Stimulated activated CD8-positive, alpha-beta memory T cell treated with anti-CD3 and anti-CD28 coated beads, Interleukin-12 subunit alpha, Interleukin-12 subunit beta, amount 100 ng/mL, for 24 hours (primary cell): ENCODE data around the gene SEMA5B.

Experiments used
- DNase-seq: peaks from one replicate; pipeline ENCODE4 v3.0.0-alpha.2; 2020; ENCODE audit errors: extremely low read depth

The SEMA5B gene

DNA sequence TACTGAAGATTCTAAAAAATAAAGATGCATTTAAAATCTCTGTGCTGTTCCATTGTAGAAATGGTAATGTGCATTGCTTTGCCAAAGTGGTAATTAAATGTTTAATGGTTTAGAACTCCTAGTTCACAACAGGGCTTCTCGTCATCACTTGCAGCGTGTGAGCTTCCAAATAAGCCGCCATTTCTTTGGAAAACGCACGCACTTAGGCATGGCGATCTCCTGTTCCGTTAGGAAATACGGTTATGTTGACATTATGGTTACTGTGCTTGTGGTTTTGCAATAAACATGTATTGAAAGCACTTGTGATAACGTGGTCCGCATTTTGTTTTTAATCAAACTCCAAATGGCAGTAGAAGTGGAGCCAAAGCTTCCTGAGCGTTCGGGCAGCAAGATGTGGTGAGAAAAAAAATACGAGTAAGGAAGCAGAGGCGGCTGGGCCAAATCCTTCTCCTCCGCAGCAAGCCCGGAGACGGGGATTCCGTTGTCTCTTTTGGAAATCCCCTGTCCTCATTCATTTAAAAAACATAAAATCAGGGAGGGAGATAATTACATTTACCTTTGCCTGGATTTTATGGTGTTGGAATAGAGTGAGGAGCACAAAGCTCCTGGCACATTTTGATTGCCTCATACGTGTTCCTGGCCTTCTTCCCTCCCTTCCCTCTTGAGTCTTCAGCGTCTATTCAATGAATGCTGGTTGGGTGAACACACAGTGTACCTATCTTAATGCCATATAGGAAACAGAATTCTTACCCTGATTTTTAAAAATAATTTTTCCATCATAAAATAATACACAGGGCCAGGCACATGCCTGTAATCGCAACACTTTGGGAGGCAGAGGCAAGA lies 135.2 kb downstream of the SEMA5B start:
- DNase-seq = no peak

DNA sequence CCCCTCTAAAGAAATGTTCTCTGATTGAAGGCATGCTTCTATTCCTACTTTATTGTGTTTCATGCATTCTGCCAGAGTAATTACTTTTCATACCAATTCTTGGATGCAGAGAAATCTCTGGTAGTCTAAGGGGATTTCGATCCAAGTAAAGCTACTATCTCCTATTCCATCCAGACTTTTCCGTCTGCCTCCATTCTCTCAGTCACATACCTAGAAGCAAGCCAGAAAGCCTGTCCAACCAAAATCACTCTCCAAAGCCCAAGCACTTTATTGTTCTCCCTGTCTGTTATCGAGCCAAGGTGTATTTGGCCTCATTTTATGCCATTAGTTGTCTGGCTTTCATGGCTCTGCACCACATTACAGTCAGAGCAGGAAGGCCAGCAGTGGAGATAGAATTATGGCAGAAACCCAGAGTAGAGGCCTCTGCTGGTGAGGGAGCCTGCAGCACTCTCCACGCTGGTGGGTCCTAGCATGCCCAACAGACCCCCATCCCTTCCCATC lies 136.8 kb downstream of the SEMA5B start:
- no peak for DNase-seq

DNA sequence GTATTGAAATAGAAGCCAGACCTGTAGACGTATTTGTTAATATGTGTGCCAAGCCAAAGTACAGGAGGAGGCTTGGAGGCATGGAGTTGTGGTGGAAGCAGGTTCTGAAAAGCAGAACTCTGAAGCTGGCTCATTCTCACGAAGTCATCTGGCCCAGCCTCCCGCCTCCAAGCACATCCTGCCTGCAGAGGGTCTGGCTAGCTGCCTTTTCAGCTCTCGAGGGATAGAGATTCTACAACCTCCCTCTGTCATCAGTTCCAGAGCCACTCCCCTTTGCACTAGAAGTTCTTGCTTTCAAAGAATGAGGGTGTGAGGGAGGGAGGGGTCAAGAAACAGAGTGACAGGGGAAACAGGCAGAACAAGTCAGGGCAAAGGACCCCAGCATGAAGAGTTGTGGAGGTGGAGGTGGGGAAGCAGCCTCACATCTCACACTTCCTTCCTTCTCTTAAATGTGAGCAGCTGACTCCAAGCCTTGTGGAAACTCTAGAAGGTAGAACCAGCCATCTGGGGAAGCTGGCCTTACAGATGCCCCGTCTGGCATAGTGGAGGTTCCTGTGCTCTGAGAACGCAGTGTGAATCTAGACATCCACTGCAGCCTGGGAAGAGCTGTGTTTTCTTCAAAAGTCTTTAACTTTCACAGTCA lies 137.4 kb downstream of the SEMA5B start:
- no peak for DNase-seq

DNA sequence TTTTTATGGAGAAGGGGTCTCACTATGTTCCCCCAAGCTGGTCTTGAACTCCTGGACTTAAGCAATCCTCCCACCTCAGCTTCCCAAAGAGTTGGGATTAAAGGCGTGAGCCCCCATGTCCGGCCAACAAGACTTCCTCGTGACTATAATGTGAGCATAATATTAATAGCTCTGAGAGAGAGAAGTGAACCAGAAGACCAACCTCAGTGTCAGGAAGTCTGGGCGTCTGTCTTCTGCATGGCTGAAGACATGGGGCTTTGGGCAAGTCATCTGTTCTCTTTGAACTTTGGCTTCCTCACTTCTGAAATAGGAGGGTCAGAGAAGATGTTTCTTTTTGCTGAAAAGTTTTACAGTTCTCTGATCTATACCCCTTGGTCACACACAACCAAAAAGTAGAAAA lies 140.6 kb downstream of the SEMA5B start:
- DNase-seq = no peak

DNA sequence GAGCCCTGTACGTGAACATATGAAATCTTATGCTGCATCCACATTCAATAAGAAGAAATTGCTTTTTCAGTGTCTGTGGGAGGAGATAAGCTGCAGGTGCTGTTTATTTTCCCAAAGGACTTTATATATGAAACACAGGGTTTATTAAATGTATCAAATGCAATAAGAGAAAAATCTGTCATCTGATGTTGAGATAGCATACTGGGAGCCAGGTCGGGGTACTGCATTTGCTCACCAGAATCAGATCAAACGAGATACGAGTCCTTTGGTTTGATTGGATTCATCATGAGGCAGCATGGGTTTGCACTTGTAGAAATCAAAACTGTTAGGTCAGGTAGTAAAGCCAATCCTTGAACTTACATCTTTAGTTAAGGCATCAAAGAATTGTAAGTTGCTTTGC lies 141.3 kb downstream of the SEMA5B start:
- DNase-seq = no peak

DNA sequence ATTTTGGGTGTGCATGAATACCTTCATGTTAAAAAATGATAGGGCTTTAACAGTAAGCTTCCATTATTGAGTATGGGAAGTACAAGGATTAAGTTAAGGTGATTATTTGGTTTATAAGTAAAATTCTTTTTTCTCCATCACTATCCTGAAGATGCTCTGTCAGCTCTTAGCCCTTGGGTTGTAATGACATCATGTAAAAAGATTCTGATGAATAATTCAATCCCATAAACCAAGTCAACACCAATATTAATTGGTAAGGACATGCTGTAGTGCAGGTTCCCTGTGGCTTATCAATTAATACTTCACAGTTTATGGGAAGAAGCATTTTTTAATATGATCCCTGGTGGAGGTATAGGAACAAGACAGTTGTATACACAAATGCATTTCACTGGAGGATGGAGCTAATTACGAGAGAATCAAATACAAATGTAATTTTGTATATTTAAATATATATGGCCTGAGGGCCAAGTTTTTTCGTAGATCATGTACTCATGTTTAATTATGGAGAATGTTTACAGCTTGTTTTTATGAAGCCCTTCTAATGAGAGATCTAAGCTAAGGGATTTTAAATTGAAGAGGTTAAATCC lies 145.1 kb downstream of the SEMA5B start:
- no peak for DNase-seq

DNA sequence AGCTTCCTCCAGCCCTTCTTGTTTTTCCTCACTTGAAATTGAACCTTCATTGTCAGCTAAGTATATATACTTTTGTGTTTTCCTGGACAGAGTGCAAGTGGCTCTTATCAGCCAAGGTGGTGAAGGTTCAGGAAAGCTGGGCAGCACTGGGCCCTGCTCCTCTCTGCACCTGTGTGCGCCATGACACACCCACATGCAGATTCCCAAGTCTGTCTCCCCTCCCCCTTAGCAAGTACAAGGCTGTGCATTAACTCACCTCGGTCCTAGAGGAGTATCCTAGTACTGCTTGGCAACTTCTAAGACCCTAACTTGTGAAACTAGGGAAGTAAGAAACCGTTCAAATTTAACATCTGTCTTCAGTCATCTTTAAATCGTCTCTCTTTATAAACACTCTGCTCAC lies 146.9 kb downstream of the SEMA5B start:
- no peak for DNase-seq

DNA sequence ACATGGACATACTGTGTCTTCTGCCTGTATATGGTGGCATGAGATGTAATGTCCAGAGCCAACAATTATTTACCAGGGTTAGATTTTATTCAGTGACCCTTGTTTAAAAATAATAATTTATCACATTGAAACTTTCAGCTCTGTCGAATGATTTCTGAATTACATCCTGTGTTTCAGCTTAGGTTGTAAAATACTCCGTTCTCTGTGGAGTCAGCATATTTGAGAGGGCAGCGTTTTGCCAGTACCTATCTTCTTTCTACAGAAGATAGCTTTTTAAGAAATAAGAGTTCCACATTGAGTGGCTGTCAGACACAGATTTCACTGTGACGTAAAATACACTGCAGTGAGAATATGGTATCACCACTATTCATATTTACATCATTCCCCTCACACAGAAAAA lies 147.4 kb downstream of the SEMA5B start:
- DNase-seq = no peak

DNA sequence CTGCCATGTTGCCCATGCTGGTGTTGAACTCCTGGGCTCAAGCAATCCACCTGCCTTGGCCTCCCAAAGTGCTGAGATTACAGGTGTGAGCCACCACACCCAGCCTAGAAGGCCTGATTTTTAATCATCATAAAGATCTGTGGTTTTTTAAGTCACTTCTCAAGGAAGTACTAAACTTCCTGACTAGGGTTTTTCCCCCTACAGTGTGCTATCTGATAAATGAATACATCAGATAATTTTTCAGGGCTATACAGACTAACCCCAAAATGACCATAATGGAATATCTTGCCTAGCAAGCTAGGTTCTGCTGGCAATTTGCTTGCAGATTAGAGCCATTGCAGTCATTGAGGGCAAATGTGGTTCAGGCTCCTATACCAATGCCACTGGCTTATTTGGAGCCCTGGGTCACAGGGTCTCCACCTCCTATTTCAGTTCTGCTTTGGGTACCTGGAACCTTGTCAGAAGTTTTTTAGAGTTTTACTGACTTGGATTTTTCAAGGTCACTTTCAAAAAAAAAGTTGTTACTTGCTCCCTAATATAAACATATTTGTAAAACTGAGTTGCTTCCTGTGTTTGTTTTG lies 151.9 kb downstream of the SEMA5B start:
- DNase-seq = no peak

DNA sequence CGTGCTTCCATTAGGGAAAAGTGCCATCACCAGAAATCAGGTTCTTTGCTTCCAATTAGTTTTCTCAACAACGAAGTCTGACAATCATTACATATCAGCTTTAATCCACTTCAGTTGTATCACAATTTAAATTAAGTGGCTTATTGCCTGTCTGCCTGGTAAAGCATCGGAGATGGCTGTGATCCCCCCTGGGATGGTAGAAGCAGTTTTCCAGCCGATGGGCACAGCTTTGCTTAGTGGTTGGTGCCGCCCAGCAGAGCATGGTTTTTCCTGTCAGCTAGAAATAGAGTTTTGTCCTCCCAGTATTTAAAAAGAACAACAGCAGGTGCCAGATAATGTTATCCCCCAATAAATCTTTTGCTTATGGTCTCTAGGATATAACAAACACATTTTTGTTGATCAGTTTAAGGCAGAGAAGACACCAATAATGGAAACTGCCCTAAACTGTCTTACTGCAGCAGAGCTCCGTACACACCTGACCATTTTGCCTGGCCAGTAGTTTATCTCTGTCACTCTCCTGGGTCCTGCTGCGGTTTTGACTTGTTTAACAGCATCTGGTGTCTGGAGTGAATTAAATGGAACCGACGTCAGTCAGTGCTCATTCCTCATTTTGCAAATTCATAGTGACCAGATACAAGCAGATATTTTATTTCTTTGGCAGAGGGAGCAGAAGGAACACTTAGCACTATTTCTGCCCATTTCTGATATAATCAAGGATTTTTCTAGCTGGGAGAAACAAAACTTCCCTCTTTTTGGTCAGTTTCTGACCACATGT lies 153.6 kb downstream of the SEMA5B start:
- no peak for DNase-seq

DNA sequence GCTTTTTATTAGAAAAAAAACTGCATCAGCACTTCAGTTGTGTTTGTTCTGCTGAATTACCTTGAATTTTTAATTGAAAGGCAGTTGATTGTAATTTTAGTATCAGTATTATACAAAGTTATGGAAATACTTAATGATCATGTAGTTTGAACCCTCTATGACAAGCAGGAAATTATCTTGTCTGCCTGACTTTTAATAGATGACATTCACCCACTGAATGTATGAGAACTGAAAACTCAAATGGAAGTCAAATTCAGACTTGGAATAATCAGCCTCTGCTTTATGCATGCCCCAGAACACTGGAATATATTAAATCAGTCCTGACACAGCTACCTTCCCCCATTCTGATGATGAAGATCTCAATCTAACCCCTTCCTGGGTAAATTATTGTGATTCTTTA lies 159.2 kb downstream of the SEMA5B start:
- no peak for DNase-seq

DNA sequence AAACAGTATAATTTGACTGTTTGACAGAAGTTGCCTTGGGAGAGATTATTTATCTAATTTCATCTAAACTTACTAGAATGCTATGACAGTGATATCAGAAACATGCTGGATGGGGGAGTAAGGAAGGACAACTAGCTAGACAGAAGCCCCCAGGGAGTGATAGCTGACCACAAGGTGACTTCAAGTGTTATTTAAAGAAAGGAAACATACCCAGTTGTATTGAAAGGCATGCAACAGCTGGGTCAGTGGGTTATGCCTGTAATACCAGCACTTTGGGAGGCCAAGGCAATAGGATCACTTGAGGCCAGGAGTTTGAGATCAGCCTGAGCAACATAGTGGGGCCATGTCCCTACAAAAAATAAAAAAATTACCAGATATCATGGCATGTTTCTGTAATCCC lies 163.1 kb downstream of the SEMA5B start:
- DNase-seq = no peak

DNA sequence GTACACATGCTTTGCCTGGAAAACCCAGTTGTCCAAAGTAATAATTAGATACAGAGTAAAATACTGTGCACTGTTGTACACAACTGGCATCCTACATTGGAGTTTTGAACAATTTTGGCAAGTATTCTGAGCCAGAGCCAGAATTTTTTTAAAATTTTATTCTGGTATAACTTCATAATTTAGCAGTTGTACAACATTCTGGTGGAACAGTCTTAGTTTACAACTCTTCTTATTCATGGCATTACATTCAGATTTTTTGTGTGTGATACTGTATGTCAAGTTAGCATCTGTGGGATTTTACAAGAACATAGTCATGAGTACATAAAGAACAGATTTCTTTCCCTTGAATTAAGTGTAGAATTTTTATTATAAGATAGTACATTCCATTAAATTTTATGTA lies 165.2 kb downstream of the SEMA5B start:
- DNase-seq = no peak
